ENCODE measurements around the gene ANXA2. TPM values are rescaled to one million over a fixed set of nuclear protein-coding genes. Genes with fewer than 3 reads are reported as not detected.

The ANXA2 gene
- total and polyA plus RNA-seq, 10 of the 15 experiments (the other 5 are each of a cell fraction or from before 2014, with no cell fraction given): 135 to 540 (median 281) TPM

GRCh38 chr15:60405399-60405798 lies 7.6 kb upstream of the ANXA2 start:
- 12% methylated on average over 2 of the region's 2 CpGs for whole genome bisulfite sequencing (ENCODE audit: insufficient coverage, insufficient replicate concordance, low lambda C conversion rate, missing lambda C conversion rate)
- no peak for FAIRE-seq
- no peak overlapping the region for H3K9ac ChIP-seq (ENCODE audit: control insufficient read depth, insufficient read depth, low read length)
- H3K27ac ChIP-seq (ENCODE audit: control insufficient read depth, insufficient read depth): no peak overlapping the region
- in situ Hi-C loops (cut with MboI): no loop called here
- H4K20me1 ChIP-seq (ENCODE audit: control insufficient read depth, insufficient read depth): no peaks in the 10 kb centered on the region
- no peaks in the 10 kb centered on the region for H3K27me3 ChIP-seq (replicated peaks in 1 of 2; ENCODE audit: control insufficient read depth in 2 of 2, insufficient read depth in 2 of 2, low read length in 1 of 2)
- ChIA-PET RAD21 (ENCODE audit: unreplicated experiment) (interaction anchor here (0.9 kb wide), 1 partner anchor 317 kb away, joined by 3 read pairs; no protein-coding TSS in a partner anchor), CTCF (interaction anchor here (0.8 to 2.3 kb wide), 4 partner anchors 9 to 80 kb away, joined by 3 to 5 read pairs (median 4); no protein-coding TSS in a partner anchor), POLR2A (no interaction called here), SMC1A (ENCODE audit: uncharacterized antibody, unreplicated experiment) (interaction anchor here (1.1 to 1.3 kb wide), 3 partner anchors 10 to 115 kb away, joined by 3 to 5 read pairs (median 3); no protein-coding TSS in a partner anchor)
- no TSS peak for BruUV-seq (replicated peaks)
- no peak overlapping the region for H2AFZ ChIP-seq (ENCODE audit: control insufficient read depth, low read depth, low read length)
- H3K36me3 ChIP-seq (ENCODE audit: control insufficient read depth in 2 of 2, insufficient read depth in 2 of 2, low read length in 1 of 2): no peaks in the 10 kb centered on the region
- intact Hi-C loops (cut with micrococcal nuclease; ENCODE audit: unreplicated experiment): no loop called here
- H3K4me1 ChIP-seq (ENCODE audit: control insufficient read depth, insufficient read depth, low read length): no peaks in the 10 kb centered on the region
- H3K79me2 ChIP-seq (ENCODE audit: control insufficient read depth, insufficient read depth, low read length): no peaks in the 10 kb centered on the region
- ATAC-seq: no peak
- DNase-seq (ENCODE audit: low read depth, low spot score): no peak
- TF ChIP-seq RUNX3 (IDR thresholded peaks at IDR 0.05; ENCODE audit: low read length) (no peak), FOXK2 (IDR thresholded peaks at IDR 0.05) (no peak), BHLHE40 (IDR thresholded peaks at IDR 0.05; ENCODE audit: borderline replicate concordance in 1 of 2, low read depth in 2 of 2, low read length in 1 of 2) (no peak), E4F1 (IDR thresholded peaks at IDR 0.05; ENCODE audit: borderline replicate concordance, partially characterized antibody) (no peak), SUPT20H (IDR thresholded peaks at IDR 0.05; ENCODE audit: borderline replicate concordance, control insufficient read depth, low read depth, low read length) (no peak), RBBP5 (conservative IDR thresholded peaks at IDR 0.05) (no peak), ZNF622 (IDR thresholded peaks at IDR 0.05) (no peak), SIX5 (IDR thresholded peaks at IDR 0.05; ENCODE audit: low read depth, low read length, severe bottlenecking) (no peak), EZH2 (IDR thresholded peaks at IDR 0.05; ENCODE audit: borderline replicate concordance, control insufficient read depth, low read depth, low read length) (no peak), FOXM1 (IDR thresholded peaks at IDR 0.05; ENCODE audit: low read depth, low read length) (no peak), CBX3 (IDR thresholded peaks at IDR 0.05; ENCODE audit: borderline replicate concordance, low read depth) (no peak), PML (IDR thresholded peaks at IDR 0.05; ENCODE audit: low read length) (no peak), SMC3 (IDR thresholded peaks at IDR 0.05; ENCODE audit: borderline replicate concordance, low read length) (no peak)
- TF ChIP-seq, protein P1, sequence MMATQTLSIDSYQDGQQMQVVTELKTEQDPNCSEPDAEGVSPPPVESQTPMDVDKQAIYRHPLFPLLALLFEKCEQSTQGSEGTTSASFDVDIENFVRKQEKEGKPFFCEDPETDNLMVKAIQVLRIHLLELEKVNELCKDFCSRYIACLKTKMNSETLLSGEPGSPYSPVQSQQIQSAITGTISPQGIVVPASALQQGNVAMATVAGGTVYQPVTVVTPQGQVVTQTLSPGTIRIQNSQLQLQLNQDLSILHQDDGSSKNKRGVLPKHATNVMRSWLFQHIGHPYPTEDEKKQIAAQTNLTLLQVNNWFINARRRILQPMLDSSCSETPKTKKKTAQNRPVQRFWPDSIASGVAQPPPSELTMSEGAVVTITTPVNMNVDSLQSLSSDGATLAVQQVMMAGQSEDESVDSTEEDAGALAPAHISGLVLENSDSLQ (IDR thresholded peaks at IDR 0.05): no peak
- TF ChIP-seq, protein P2, sequence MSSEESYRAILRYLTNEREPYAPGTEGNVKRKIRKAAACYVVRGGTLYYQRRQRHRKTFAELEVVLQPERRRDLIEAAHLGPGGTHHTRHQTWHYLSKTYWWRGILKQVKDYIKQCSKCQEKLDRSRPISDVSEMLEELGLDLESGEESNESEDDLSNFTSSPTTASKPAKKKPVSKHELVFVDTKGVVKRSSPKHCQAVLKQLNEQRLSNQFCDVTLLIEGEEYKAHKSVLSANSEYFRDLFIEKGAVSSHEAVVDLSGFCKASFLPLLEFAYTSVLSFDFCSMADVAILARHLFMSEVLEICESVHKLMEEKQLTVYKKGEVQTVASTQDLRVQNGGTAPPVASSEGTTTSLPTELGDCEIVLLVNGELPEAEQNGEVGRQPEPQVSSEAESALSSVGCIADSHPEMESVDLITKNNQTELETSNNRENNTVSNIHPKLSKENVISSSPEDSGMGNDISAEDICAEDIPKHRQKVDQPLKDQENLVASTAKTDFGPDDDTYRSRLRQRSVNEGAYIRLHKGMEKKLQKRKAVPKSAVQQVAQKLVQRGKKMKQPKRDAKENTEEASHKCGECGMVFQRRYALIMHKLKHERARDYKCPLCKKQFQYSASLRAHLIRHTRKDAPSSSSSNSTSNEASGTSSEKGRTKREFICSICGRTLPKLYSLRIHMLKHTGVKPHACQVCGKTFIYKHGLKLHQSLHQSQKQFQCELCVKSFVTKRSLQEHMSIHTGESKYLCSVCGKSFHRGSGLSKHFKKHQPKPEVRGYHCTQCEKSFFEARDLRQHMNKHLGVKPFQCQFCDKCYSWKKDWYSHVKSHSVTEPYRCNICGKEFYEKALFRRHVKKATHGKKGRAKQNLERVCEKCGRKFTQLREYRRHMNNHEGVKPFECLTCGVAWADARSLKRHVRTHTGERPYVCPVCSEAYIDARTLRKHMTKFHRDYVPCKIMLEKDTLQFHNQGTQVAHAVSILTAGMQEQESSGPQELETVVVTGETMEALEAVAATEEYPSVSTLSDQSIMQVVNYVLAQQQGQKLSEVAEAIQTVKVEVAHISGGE (CRISPR knock-in tag; IDR thresholded peaks at IDR 0.05): no peak
- no peak overlapping the region for H3K4me3 ChIP-seq
- H3K4me2 ChIP-seq (ENCODE audit: control insufficient read depth, insufficient read depth): no peak overlapping the region
- no peaks in the 10 kb centered on the region for H3K9me3 ChIP-seq (replicated peaks; ENCODE audit: control insufficient read depth, insufficient read depth, low read length)
